Right lobe of liver (tissue), 6 donors: ENCODE data around the gene RNPEP. TPM values are rescaled to one million over a fixed set of nuclear protein-coding genes. Genes with fewer than 3 reads are reported as not detected.
A peak's percentile ranks its signal among the peaks of the same experiment; 100 is the strongest.

Source experiments
- ATAC-seq, 4 donors: fragments of 200-7000 bp; cut with Tn5 transposase; one replicate each; pipeline ENCODE4 v1.9.1; 2020; ENCODE audit warnings: mild to moderate bottlenecking in 4 of 4, moderate library complexity in 4 of 4
- DNase-seq, 3 donors: peaks; one replicate each; pipeline ENCODE4 v3.0.0-alpha.2; 2020
- H3K27ac ChIP-seq, 3 donors: fragments of 200-600 bp; one replicate each; pipeline ENCODE4 v1.8.0; 2022
- H3K27me3 ChIP-seq, 2 donors: fragments of 200-600 bp; one replicate each; pipeline ENCODE4 v1.8.0; 2022
- H3K36me3 ChIP-seq, 4 donors: fragments of 200-600 bp; sonication (generic) in 1 of 4; one replicate each; pipeline versions ENCODE4 v1.5.1 to v1.8.0; 2017 to 2022; ENCODE audit warnings: control low read depth in 1 of 4
- H3K4me1 ChIP-seq, 4 donors: fragments of 200-600 bp; sonication (generic) in 1 of 4; one replicate each; pipeline versions ENCODE4 v1.5.1 to v1.8.0; 2017 to 2022; ENCODE audit warnings: control low read depth in 1 of 4
- H3K4me3 ChIP-seq, 3 donors: fragments of 200-600 bp; one replicate each; pipeline ENCODE4 v1.8.0; 2022
- H3K9me3 ChIP-seq, 4 donors: fragments of 200-600 bp; sonication (generic) in 1 of 4; one replicate each; pipeline versions ENCODE4 v1.5.1 to v1.8.0; 2017 to 2022; ENCODE audit warnings: control low read depth in 1 of 4
- POLR2A ChIP-seq: fragments of 450-650 bp; IDR thresholded peaks from one replicate; pipeline ENCODE4 v1.6.1; 2017; ENCODE audit warnings: antibody characterized with exemption, mild to moderate bottlenecking
- WGBS: methylation state at CpG from one replicate; pipeline ENCODE4 v1.1.6; 2018; ENCODE audit warnings: low coverage, low lambda C conversion rate; ENCODE audit not compliant: insufficient coverage; ENCODE audit errors: missing lambda C conversion rate; 5-methylcytosine and 5-hydroxymethylcytosine counted together
- intact Hi-C, 2 donors: fragments of 100-400 bp; cut with DNase I; formaldehyde crosslinking; loops; one replicate each; pipeline versions ENCODE4 v1.11.2 to v1.14.1; 2022
- total RNA-seq, 6 experiments: library from RNA; depleted of rRNA in 2 of 6; stranded (reverse); fragments of >200 nt in 2 of 6; fragmentation: NEBNext Ultra II Directional in 3 of 6; extraction: Animal tissue kit (Norgen Biotek cat#: 25700) in 3 of 6; gene quantifications; one replicate each; pipeline versions ENCODE4 v1.1.0 to v1.2.4, GENCODE V29; 2016 to 2023
- TF ChIP-seq, protein P1 (sequence below), 4 donors: fragments of 200-600 bp in 3 of 4; fragments of 450-650 bp in 1 of 4; IDR thresholded peaks; one replicate each; pipeline versions ENCODE4 v1.5.1 to v1.8.0; 2016 to 2022; ENCODE audit warnings: antibody characterized with exemption in 4 of 4, mild to moderate bottlenecking in 2 of 4
- donor health status: DM: no; HTN: yes; CAD: no.
- donor health status: DM: no; HTN: no; CAD: no.
- donor health status: DM: no; HTN: no; CAD: no.
- donor health status: DM: no; HTN: yes; CAD: no.
- donor health status: DM: no; HTN: yes; CAD: no.

RNPEP gene
- total RNA-seq, 6 experiments from 2014 or later, result 28.9 to 51.5 (median 41.3) TPM

DNA sequence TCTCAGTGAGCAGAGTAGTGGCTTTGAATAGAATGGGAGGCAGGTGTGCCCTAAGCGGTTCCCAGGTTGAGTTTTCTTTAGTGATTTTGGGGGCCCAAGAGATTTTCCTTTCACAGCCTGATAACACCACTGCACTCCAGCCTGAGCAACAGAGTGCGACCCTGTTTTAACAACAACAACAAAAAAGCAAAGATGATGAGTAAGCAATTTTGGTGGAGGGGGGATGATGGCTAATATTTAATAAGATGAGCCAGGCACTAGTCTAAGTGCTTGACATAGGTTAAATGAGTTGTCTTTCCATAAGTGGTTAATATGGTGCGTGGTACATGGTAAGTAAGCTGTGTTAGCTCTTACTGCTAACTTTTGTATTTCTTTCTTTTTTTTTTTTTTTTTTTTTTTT lies 2.0 kb downstream of the RNPEP start:
- no peak for DNase-seq
- intact Hi-C loops, result no loop called here
- peaks cover 0 to 15% (median 0%) of the 10 kb centered on the region in 4 donors for H3K4me1 ChIP-seq
- no peaks in the 10 kb centered on the region for H3K9me3 ChIP-seq
- WGBS, result 92% methylated on average over 3 of the region's 3 CpGs
- H3K36me3 ChIP-seq, result peaks cover 0 to 8% (median 0%) of the 10 kb centered on the region in 4 donors
- ATAC-seq, result no peak
- H3K4me3 ChIP-seq, result no peak overlapping the region
- H3K27me3 ChIP-seq, result no peaks in the 10 kb centered on the region
- no peak overlapping the region for H3K27ac ChIP-seq
- TF ChIP-seq POLR2A, result no peak

DNA sequence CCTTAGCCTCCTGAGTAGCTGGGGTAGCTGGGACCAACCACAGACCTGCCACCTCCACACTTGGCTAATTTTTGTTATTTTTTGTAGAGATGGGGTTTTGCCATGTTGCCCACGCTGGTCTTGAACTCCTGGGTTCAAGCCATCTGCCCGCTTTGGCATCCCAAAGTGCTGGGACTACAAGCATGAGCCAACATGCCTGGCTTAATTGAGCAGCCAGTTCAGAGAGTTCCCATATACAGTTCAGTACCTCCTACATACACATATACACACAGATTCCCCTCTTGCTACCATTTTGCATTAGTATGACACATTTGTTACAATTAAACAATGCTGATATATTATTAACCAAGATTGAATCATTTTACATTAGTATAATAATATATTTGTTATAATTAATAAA lies 2.9 kb downstream of the RNPEP start:
- no peak overlapping the region for H3K4me3 ChIP-seq
- intact Hi-C loops, result no loop called here
- peaks cover 0 to 18% (median 2%) of the 10 kb centered on the region in 4 donors for H3K36me3 ChIP-seq
- 43% methylated on average over 1 of the region's 2 CpGs for WGBS
- ATAC-seq (no peak), DNase-seq (no peak)
- peaks cover 0 to 18% (median 0%) of the 10 kb centered on the region in 4 donors for H3K4me1 ChIP-seq
- H3K9me3 ChIP-seq, result no peaks in the 10 kb centered on the region
- TF ChIP-seq, protein P1, sequence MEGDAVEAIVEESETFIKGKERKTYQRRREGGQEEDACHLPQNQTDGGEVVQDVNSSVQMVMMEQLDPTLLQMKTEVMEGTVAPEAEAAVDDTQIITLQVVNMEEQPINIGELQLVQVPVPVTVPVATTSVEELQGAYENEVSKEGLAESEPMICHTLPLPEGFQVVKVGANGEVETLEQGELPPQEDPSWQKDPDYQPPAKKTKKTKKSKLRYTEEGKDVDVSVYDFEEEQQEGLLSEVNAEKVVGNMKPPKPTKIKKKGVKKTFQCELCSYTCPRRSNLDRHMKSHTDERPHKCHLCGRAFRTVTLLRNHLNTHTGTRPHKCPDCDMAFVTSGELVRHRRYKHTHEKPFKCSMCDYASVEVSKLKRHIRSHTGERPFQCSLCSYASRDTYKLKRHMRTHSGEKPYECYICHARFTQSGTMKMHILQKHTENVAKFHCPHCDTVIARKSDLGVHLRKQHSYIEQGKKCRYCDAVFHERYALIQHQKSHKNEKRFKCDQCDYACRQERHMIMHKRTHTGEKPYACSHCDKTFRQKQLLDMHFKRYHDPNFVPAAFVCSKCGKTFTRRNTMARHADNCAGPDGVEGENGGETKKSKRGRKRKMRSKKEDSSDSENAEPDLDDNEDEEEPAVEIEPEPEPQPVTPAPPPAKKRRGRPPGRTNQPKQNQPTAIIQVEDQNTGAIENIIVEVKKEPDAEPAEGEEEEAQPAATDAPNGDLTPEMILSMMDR (IDR thresholded peaks at IDR 0.05), result no peak
- no peak for TF ChIP-seq POLR2A
- no peaks in the 10 kb centered on the region for H3K27me3 ChIP-seq
- H3K27ac ChIP-seq, result no peak overlapping the region

DNA sequence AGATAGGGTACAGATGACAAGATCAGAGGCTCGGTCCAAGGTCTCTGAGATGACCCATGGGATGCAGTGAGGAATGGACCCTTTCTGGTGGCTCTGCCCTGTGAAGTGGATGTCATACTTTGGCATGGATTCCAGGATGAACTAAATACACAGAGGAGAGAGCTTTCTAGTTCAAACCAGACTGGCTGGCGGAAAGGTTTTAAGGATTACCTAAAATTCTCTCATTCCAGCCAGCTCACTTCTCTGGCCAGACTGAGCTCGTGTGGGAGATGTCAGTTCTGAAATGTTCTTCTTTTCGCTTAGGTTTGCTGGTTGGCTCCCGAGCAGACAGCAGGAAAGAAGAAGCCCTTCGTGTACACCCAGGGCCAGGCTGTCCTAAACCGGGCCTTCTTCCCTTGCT lies 6.2 kb downstream of the RNPEP start:
- DNase-seq, result no peak
- no peak overlapping the region for H3K27ac ChIP-seq
- H3K4me3 ChIP-seq, result no peak overlapping the region
- no peaks in the 10 kb centered on the region for H3K27me3 ChIP-seq
- ATAC-seq, result peak in 2 of 4 donors; percentile 36 to 39
- WGBS, result 94% methylated on average over 3 of the region's 7 CpGs
- peaks cover 0 to 36% (median 11%) of the 10 kb centered on the region in 4 donors for H3K36me3 ChIP-seq
- intact Hi-C loops, result no loop called here
- peaks cover 0 to 17% (median 0%) of the 10 kb centered on the region in 4 donors for H3K4me1 ChIP-seq
- TF ChIP-seq POLR2A, result no peak
- TF ChIP-seq, protein P1 (IDR thresholded peaks at IDR 0.05), result no peak
- no peaks in the 10 kb centered on the region for H3K9me3 ChIP-seq

DNA sequence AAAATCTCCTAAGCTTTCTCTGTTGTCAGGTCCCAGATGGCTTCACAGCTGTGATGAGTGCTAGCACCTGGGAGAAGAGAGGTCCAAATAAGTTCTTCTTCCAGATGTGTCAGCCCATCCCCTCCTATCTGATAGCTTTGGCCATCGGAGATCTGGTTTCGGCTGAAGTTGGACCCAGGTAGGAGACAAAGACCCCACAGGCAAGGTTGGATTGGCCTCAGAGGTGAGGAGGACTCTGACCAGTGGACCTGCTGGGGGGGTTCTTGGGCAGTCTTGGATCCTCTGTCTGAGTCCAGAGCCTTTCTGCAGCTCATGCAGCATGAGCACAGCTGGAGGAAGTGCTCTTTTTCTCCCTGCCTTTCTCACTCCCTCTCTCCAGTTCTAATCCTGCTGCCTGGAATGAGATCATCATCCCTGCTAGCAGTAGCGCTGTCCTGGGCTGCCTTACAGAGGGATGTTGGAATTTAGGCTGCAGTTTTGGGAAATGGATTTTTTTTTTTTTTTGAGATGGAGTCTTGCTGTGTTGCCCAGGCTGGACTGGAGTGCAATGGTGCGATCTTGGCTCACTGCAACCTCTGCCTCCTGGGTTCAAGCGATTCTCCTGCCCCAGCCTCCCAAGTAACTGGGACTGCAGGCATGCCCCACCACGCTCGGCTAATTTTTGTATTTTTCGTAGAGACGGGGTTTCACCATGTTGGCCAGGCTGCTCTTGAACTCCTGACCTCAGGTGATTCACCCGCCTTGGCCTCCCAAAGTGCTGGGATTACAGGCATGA lies 7.1 kb downstream of the RNPEP start:
- ATAC-seq (no peak), DNase-seq (no peak)
- peaks cover 0 to 8% (median 0%) of the 10 kb centered on the region in 4 donors for H3K4me1 ChIP-seq
- TF ChIP-seq, protein P1 (IDR thresholded peaks at IDR 0.05), result no peak
- TF ChIP-seq POLR2A, result no peak
- intact Hi-C loops, result no loop called here
- H3K27ac ChIP-seq, result no peak overlapping the region
- H3K36me3 ChIP-seq, result peaks cover 0 to 36% (median 11%) of the 10 kb centered on the region in 4 donors
- no peaks in the 10 kb centered on the region for H3K27me3 ChIP-seq
- 90% methylated on average over 9 of the region's 10 CpGs for WGBS
- no peak overlapping the region for H3K4me3 ChIP-seq
- H3K9me3 ChIP-seq, result no peaks in the 10 kb centered on the region

DNA sequence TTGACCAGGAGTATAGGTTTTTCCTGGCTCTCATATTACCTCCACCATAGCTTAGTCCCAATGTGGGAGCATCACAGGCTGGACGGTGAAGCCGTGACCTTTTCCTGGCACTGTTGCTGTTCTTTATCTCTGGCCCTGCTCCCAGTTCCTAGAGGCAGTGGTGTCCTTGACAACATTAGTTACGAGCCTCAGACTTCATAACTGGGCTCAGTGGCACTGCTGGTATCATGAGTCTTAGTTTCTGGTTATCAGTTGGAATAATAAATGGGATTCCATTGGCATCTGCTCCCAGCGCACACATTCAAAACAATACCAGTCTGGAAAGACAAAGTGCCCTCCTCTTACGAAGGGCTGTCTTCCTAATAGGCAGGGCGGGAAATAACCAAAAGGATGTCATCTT lies 8.0 kb downstream of the RNPEP start:
- Histone ChIP-seq H3K27me3 (no peaks in the 10 kb centered on the region), H3K4me3 (no peak overlapping the region)

More for the DNA sequence above, 8.0 kb downstream of the RNPEP start:
- Histone ChIP-seq H3K9me3 (no peaks in the 10 kb centered on the region), H3K4me1 (peaks cover 0 to 8% (median 0%) of the 10 kb centered on the region in 4 donors), H3K36me3 (peaks cover 0 to 41% (median 14%) of the 10 kb centered on the region in 4 donors), H3K27ac (no peak overlapping the region)
- peak; percentile 88 to 96 (median 90) for ATAC-seq
- intact Hi-C loops, result no loop called here
- TF ChIP-seq, protein P1 (IDR thresholded peaks at IDR 0.05), result no peak
- TF ChIP-seq POLR2A, result no peak
- 61% methylated on average over 4 of the region's 6 CpGs for WGBS
- DNase-seq, result peak in 2 of 3 donors; percentile 62 to 66
